HG02759 (cell line): ENCODE results near the gene TNFSF11.

Experiments
- ATAC-seq: cut with Tn5 transposase; IDR thresholded peaks from one replicate; pipeline ENCODE4 v1.9.1; 2021; ENCODE audit warnings: mild to moderate bottlenecking, moderate library complexity; ENCODE audit not compliant: unreplicated experiment

Gene TNFSF11

DNA sequence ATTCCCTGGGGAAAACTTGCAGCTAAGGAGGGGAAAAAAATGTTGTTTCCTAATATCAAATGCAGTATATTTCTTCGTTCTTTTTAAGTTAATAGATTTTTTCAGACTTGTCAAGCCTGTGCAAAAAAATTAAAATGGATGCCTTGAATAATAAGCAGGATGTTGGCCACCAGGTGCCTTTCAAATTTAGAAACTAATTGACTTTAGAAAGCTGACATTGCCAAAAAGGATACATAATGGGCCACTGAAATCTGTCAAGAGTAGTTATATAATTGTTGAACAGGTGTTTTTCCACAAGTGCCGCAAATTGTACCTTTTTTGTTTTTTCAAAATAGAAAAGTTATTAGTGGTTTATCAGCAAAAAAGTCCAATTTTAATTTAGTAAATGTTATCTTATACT, 33.6 kb downstream of the TNFSF11 start:
- ATAC-seq = no peak

DNA sequence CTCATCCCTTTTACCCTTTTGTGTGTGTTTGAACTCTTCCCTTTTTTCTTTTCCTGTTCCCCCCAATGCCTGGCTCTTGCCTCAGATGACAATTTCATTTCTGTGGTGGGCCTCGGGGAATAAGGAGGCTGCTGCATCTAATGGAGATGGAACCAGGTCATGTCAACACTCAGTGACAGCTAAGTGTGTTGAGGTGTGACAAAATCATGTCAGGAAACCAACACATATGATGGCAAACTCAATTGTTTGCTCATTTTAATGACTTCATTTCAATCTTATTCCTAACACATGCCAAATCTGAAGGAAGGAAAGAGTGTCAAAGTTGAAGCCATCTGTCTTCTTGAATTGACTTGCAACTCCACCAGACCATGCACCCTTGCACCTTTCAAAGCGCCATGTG, 36.7 kb downstream of the TNFSF11 start:
- no peak for ATAC-seq

DNA sequence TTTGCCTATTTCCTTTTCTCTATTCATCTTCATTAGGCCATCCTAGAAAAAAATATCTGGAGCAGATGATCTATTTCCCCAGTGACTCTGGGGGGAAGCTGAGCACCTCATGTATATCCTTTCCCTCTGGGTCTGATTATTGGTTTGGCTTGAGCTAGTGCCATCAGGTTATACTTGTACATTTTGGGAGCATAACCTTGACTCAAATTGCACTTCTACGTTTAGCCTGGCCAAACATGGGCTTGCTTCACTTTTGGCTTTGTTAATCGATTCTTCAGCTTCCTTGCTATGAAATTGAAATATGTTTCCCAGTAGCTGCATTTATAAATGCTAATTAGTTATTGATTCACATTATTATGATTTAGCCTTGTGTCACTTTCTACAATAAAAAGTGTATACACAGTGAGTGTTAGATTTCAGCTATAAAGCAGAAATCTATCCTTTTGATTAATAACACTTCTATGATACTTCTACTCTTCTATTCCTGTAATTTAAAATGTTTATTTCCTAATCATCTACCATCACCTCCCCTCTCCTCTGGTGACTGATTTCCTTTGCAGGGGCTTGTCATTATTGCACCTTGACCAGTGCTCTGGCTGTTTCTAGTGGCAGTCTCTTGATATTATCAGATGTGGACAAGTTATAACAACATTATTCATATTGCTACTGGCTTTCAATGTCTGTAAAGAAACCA, 37.3 kb downstream of the TNFSF11 start:
- no peak for ATAC-seq

DNA sequence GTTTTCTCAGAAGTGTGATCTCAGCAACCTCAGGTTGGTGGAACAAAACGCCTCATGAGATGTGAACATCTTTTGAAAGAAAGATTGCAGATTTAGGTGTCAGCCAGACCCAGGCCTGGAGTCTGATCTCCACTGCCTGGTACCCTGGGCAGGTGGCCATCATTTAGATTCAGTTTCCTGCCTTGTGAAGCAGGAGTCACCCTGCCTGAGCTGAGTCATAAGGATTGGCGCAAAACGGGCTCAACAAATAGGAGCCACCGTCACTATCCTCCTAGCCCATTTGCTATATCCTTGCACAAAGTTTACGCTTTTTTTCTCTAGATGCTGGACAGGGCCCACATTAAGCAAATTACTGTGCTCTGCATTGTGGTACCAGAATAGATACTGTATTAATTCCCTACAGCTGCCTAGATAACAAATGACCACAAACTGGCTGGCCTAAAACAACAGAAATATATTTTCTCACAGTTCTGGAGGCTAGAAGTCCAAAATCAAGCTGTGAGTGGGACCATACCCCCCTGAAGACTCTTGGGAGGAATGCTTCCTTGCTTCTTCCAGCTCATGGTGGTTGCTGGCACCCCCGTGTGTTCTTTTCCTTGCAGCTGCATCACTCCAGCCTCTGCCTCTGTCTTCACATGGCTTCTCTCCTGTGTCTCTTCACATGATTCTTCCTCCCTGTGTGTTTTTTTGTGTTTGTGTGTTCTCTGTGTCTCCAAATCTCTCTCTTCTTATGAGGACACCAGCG, 38.2 kb downstream of the TNFSF11 start:
- ATAC-seq = no peak

DNA sequence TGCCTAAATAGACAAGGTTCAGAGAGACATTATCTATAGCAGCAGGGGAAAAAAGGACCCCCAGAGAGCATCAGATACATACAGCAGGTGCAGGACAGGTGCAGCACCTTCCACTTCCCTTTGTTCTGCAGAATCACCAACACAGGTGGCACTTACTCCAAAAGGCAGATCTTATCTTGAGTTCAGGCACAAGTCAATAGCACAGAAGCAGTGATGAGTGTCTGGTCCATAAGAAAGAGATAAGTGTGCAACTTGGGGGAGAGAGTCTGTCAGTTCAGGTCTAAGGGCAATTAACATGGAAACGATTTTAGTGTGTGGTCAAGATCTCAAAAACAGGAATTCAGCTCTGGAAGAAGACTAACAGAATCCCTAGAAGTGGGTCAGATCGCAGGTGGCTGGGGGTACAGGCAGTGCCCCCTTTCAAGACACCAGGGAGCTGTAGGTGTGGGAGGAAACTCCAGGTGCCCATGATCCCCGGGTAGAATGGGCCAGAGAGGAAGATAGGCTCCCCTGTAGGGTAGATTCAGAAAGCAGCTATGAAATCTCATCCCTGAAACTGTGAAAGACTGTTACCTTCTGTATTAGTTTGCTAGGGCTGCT, 40.6 kb downstream of the TNFSF11 start:
- ATAC-seq = no peak

DNA sequence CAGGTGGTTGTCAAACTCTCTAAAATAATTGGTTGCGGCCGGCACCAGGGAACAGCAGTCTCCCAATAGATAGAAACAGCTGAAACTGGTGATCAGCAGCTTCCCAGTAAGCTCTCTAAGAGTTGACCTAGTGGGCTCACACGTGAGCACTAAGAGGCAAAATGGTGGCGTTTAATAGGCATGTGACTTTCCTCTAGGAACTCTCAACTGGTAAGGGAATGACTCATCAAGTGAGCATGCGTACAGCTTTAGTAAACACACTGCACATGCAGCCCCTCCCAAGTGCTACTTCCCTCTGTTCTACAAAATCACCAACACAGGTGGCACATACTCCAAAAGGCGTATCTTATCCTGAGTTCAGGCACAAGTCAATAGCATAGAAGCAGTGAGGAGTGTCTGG, 41.7 kb downstream of the TNFSF11 start:
- no peak for ATAC-seq

DNA sequence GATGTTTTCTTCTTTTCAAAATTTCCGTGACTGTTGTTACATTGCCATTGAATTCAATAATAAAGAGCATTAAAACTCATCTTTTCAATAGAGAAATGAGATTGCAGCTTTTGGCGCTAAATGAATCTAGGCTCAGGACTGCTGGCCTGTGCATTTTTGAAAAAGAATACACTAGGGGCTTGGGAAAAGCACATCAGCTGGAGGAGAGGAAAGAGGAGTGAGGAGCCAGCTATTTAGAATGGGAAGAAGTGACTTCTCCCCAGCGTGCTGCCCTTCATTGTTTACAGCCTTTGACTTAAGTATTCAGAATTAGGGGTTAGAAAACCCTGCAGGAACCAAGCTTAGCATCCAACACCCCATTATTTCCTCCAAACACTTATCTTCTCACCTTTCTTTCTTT, 43.3 kb downstream of the TNFSF11 start:
- no peak for ATAC-seq

DNA sequence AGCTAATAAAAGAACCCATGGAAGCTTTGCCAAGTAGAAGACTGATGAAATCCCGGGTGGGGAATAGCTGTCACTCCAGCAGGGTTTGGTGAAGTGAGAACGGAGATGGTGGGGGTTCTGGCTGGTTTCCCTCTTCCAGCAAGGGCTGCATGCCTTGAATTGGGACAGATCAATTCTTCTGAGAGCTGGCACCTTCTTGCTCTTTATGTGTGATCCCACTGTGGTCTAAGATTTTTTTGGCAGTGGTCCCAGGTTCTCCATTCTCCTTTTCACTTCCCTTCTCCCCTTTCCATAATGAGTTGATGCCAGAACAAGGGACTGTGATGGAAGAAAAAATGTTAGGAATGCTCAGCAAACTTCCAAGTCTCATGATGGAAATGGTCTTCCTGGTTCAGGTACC, 50.0 kb downstream of the TNFSF11 start:
- ATAC-seq = no peak

DNA sequence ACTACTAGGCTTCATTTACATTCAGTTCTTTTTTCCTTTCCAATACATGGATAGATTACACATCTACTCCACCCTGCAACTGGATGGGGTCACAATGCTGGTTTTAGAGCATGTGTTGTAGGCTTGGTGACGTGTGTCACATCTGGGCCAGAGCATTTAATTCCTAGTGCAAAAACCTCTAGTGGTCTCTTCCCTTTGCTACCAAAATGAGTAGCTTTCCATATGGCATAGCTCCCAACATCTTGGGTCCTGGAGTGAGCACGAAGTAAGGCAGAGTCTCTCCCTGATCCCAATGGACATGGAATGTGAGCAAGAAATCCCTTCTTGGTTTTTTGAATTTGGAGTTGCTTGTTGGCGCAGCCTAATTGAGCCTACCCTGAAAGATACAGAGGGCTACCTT, 51.7 kb downstream of the TNFSF11 start:
- ATAC-seq = no peak

DNA sequence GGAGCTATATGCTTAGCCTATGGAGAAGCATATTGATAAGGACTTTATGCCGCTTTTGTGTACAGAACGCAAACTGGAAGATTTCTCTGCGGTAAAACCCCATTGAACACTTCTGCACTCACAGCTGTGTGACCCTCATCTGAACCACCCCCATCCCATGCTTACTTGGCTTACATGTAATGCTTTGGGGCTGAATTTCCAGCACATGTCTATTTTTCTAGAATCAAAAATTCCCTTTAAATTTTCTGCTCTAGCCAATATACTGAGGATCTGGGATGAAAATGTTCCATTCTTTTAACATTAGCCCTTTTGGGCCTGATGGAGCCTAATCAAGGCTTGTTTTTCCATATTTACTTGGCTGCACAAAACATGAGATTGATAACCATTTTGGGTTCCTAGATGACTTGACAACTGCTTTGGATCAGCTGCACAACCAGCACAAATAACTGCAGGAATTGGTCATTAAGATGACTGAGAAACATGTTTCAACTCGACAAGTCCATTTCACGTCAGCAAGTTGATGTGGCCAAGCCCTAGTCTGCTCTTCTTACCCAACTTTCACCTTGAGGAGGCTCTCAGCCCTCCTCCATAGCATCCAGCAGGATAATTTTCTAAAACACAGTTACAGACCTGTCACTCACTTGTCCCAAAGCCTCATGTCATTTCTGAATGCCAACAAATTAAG, 52.4 kb downstream of the TNFSF11 start:
- ATAC-seq = no peak

DNA sequence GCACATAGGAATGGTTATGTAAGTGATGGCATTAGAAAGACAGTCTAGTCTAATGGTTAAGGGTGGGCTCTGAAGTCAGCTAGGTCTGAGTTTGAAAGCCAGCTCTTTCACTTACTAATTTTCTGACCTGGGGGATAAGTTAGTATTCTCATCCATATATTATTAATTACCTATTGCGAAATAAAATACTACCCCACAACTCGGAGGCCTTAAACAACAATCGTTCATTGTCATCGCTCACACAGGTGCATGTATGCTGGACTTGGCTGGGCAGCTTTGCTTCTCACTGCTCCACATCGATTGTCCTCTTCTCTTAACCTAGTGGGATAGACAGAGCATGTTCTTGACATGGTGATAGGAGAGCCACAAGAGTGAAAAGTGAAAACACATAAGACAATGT, 54.7 kb downstream of the TNFSF11 start:
- no peak for ATAC-seq

DNA sequence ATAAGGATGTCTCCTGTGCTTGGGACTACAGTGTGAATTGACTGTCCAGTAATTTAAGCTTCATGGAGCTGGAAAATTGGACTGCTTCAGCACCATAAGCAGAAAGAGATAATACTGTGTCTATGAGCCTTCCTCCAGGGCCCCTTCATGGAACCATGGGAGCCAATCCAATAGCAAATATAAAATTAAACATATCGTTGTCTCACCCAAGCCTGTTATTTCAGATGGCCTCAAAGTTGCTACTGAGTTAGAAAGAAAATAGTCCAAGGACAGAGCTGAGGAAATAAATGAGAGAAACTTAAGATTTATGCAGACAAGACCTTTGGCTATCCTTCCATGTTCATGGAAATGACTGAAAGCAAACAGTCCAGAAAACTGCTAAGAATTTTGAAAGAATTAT, 57.2 kb downstream of the TNFSF11 start:
- no peak for ATAC-seq

DNA sequence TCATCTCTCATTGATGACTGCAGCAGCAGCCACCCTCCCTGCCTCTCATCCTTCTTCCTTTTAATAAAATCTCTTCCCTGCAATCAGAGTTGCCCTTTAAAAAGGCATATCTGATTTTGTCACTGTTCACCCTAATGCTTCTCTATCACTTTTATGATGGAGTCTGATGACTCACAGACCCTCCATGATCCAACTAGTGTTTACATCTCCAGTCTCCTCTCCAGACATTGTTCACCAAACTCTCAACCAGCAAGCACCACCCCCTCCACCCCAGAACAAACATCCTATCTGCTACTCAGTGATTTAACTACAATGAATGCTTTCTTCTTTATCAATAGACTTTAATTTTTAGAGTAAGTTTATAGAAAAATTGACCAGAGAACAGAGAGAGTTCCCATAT, 59.5 kb downstream of the TNFSF11 start:
- no peak for ATAC-seq

DNA sequence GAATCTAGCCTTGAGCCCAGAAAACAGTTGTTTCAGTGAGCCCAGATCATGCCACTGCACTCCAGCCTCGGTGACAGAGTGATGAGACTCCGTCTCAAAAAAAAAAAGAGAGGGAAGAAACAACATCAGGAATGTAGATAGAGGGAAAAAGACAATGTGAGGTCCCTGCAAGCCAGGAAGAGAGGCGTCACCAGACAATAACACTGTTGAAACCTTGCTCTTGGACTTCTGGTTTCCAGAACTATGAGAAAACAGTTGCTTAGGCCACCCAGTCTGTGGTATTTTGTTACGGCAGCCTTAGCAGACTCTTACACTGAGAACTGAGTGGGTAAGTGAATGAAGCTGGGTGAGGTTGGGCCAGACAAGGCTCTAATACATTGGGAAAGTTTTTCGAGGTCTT, 64.1 kb downstream of the TNFSF11 start:
- ATAC-seq = no peak

DNA sequence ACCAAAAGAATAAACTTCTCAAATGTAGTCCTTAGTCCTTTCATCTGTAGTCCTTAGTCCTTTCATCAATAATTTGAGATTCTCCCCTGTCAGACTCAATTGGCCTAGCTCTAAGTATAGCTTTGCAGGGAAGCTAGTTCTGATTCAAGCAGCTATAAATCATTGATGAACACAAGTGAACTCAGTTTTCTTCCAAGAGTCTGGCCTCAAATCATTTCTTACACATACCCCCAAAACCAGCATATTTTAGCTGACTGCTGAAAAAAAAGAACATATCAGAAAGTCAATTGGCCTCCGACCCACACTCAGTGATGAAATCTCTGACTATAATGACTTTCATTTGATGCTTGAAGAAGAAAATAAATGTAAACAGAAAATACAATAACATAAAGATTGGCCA, 64.9 kb downstream of the TNFSF11 start:
- ATAC-seq = no peak

DNA sequence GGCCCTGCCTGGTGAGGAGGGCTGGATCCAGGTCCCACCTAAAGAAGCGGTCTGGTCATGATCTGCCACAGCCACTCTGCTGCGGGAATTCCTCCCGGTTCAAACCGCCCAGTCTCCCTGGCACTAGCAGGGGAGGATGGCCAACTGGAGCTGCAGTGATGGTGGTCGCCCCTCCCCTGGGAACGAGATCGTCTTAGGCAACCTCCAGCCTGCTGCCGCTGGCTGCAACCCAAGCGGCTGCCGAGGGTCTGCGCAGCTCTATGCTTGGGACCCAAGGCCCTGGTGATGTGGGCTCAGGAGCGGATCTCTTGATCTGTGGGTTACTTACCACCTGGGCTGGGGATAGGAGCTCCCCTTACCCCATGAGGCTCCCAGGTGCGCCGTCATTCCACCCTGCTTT, 69.1 kb downstream of the TNFSF11 start:
- no peak for ATAC-seq

DNA sequence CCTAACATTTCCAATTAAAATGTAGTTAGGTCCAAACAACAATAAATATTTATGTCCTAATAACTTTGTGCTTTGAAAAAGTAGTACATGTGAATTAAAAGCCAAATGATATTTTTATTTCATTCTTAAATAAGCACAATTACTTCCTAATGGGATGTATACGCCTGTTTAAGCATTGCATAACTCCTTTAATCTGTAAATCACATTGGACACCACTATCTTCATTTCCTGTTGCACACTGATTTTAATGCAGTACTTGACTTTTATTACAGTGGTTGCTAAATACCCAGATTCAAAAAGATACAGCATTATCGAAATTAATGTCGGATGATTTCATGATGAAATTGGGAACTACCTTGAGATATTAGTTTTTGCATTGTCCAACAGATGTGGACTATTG, 70.9 kb downstream of the TNFSF11 start:
- ATAC-seq = no peak

DNA sequence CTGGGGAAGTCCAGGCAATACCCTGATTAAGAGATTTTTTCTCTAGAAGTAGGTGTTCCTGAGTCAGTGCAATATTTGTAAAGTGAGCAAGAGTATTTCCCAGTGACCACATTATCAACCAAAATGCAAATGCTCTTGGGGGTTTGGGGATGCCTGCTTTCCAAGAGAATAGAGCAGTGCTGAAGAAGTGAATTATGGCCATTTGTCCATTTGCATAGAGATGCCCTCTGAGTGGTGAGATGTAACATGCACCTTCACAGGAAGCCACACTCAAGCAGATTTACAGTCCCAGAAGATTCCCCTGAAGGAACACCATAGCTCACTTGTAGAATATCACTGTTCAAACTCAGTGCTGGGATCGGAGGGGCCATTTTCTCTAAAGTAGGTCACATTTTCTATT, 71.8 kb downstream of the TNFSF11 start:
- no peak for ATAC-seq

DNA sequence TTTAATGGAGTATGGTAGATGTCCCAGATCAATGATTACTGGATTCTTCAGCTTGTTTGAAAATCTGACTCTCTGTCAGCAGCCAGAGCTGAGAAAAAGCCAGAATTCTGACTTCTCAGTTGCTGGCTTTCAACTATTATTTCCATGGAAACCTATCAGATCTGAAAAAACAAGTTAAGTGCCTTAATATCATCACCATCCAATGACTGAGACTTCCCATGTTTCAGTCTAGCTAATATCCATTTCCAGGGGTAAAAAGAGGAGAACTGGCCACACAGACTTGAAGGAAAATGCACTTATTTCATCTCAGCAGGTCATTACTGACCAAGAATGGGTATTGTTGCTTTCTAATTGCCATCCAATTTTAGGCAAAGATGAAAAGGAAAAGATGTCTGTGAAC, 75.2 kb downstream of the TNFSF11 start:
- ATAC-seq = no peak

DNA sequence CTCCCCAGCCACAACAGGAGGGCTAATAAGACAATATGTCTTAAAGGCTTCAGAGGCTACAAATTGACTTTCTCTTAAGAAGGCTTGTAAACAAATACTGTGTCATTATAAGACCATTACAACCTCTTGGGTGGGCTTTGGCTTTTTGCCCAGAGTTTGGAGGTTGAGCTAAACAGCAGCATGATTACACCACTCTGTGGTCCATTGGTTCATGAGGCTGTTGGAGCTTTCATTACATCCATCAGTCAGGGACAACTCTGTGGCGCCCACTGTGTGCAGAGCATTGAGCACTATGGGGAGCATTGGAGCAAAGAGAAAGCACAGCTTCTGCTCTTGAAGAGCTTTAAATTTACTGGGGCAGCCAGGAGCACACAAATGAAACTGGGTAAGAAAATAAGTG, 75.9 kb downstream of the TNFSF11 start:
- no peak for ATAC-seq

DNA sequence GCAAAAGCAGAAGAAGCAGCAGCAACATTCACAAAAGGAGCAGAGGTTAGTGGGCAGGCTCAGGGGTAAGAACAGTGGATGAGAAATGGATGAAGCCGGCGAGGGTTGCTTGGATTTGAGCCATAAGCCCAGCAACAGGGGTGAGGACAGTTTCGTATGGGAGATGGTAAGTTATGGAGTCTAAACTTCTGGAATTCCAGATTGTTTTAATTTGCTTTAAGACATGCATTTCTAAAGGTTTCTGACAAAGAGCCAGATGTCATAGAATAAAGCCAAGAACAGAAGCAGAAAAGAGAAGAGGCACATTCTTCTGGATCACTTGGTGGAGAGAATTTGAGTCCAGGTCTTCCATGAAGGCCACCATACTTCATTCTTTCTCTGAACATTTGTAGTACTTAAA, 76.6 kb downstream of the TNFSF11 start:
- no peak for ATAC-seq
